BJ (cell line): Measurements from ENCODE around the gene TMEM151B. TPM values are rescaled to one million over a fixed set of nuclear protein-coding genes. Genes with fewer than 3 reads are reported as not detected.
A peak's percentile ranks its signal among the peaks of the same experiment; 100 is the strongest.

Experiments used
- CTCF ChIA-PET: fragments of 350-600 bp; formaldehyde crosslinking; extraction: SDS; loops from one replicate; lab custom pipeline; 2021; ENCODE audit warnings: antibody characterized with exemption, inconsistent platforms; lab: Yijun Ruan, JAX
- POLR2A ChIA-PET: fragments of 300-600 bp; sonication (Branson Sonifier 250); formaldehyde crosslinking; extraction: SDS; loops from one replicate; lab custom pipeline; 2021; ENCODE audit warnings: antibody characterized with exemption; lab: Charles Lee
- DNase-seq: peaks from one replicate; pipeline ENCODE4 v3.0.0-alpha.2; 2011; ENCODE audit warnings: low read depth
- H3K27me3 ChIP-seq: 2 replicates; pipeline ENCODE4 v1.6.0; 2011; ENCODE audit warnings: low read length; ENCODE audit not compliant: control insufficient read depth, insufficient read depth
- H3K36me3 ChIP-seq: 2 replicates; pipeline ENCODE4 v1.5.1; 2011; ENCODE audit warnings: low read length; ENCODE audit not compliant: control insufficient read depth, insufficient read depth
- H3K4me3 ChIP-seq: 2 replicates; pipeline ENCODE4 v1.5.1; 2011; ENCODE audit warnings: low read depth, mild to moderate bottlenecking, control low read depth, low read length
- CTCF ChIP-seq: IDR thresholded peaks from 2 replicates; pipeline ENCODE4 v1.5.1; 2011; ENCODE audit warnings: low read depth, mild to moderate bottlenecking, control low read depth, inconsistent platforms, low read length, moderate library complexity; ENCODE audit not compliant: insufficient read depth
- polyA plus RNA-seq: library from polyadenylated mRNA; depleted of rRNA; stranded (reverse); fragments of >200 nt; gene quantifications from 2 replicates; pipeline ENCODE4 v1.2.3, GENCODE V29; 2011

TMEM151B gene
- polyA plus RNA-seq, 1 experiment: not detected

DNA sequence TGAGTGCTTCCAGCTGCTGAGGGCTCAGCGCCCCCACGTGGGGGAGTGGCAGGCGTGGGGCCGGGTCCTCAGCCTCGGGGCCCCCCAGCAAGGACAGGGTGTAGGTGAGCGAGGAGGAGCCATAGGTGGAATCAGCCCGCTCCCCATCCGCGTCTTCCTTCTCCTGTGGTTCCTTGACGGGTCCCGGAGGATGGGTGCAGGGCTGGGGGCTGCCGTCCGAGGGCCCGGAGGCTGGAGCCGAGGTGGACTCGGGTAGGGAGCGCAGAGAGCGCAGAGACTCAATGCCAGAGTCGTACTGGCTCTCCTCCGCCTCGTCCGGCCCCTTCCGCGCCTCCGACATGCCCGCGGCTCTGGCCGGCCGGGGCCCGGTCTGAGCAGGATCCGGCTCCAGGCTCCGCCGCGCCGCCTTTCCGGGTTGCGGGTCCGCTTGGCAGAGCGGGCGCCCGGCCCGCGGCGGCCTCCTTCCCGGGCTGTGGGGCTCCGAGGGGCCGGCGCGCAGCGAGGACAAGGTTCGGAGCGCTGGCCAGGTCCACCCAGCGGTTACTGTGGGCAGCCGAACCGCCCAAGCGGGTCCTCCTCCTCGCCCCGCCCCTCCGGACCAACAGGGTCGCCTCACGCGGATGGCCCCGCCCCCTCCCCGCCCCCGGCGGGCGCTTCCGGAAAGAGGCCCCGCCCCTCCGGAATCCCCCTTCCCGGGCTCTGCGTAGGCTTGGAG lies 5.1 kb upstream of the TMEM151B start, which contains the start of gene NFKBIE:
TSS of gene NFKBIE (minus strand) at position 545 of the 715 bp plus-strand sequence. CDS start at position 340, 205 bp downstream.
- ChIA-PET POLR2A (no interaction called here), CTCF (interaction anchor here (0.9 to 8.7 kb wide), 3 partner anchors 28 to 92 kb away, joined by 3 to 138 read pairs (median 7); no protein-coding TSS in a partner anchor)
- Histone ChIP-seq H3K27me3 (peaks cover 19% of the 10 kb centered on the region), H3K36me3 (peaks cover 2% of the 10 kb centered on the region), H3K4me3 (peak within 1 kb of the TSS; percentile 74)
- peak; percentile 60 for DNase-seq
- peak; percentile 50 for TF ChIP-seq CTCF

DNA sequence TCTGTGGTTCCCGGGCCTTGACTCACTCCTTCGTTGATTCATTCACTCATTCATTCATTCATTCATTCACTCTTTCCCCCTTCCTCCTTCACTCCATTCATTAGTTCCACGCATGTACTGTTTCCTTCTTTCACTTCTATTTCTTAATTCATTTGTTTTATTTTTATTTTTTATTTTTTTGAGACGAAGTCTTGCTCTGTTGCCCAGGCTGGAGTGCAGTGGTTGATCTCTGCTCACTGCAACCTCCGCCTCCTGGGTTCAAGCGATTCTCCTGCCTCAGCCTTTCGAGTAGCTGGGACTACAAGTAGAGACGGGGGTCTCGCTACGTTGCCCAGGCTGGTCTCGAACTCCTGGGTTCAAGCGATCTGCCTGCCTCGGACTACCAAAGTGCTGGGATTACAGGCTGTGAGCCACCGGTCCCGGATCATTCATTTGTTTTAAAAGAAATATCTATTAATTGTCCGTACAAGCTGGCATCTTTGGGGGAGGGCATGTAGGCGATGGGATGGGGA lies 4.5 kb upstream of the TMEM151B start:
- CTCF ChIA-PET: interaction anchor here (8.7 kb wide), 1 partner anchor 70 kb away, joined by 138 read pairs; no protein-coding TSS in a partner anchor
- no peak overlapping the region; the same call in 1 of the 2 replicates for H3K4me3 ChIP-seq
- DNase-seq: no peak
- peaks cover 2% of the 10 kb centered on the region for H3K36me3 ChIP-seq
- H3K27me3 ChIP-seq: peaks cover 19% of the 10 kb centered on the region
- POLR2A ChIA-PET: no interaction called here
- TF ChIP-seq CTCF: no peak

GRCh38 chr6:44266347-44266746 lies 3.9 kb upstream of the TMEM151B start:
- POLR2A ChIA-PET: no interaction called here
- DNase-seq: no peak
- no peak for TF ChIP-seq CTCF

DNA sequence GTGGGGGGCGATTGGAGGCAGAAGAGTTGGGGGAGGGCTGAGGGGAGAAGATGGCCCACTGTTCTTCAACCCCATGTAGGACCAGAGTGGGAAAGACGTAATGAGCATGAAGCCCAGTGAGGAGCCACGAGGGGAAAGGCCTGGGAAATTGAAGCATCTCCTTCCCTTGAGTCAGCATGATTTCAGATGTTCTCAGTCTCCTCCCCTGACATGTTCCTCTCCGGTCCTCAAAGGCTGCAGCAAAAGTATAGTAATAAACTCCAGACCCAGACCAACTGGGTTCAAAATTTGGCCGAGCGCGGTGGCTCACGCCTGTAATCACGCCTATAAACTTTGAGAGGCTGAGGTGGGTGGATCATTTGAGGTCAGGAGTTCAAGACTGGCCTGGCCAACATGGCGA lies 3.0 kb upstream of the TMEM151B start:
- Histone ChIP-seq H3K27me3 (peaks cover 31% of the 10 kb centered on the region), H3K4me3 (no peak overlapping the region), H3K36me3 (no peaks in the 10 kb centered on the region)
- no peak for TF ChIP-seq CTCF
- POLR2A ChIA-PET: no interaction called here
- DNase-seq: no peak
- CTCF ChIA-PET: interaction anchor here (0.6 to 8.7 kb wide), 17 partner anchors 10 to 1568 kb away, joined by 3 to 138 read pairs (median 6); partner anchors contain the start of gene SLC35B2

More at GRCh38 chr6:44266347-44266746, 3.9 kb upstream of the TMEM151B start:
- CTCF ChIA-PET: interaction anchor here (0.6 to 8.7 kb wide), 9 partner anchors 9 to 78 kb away, joined by 3 to 138 read pairs (median 11); partner anchors contain the start of gene SLC35B2
- H3K36me3 ChIP-seq: peaks cover 2% of the 10 kb centered on the region
- peaks cover 23% of the 10 kb centered on the region for H3K27me3 ChIP-seq
- no peak overlapping the region for H3K4me3 ChIP-seq

GRCh38 chr6:44268095-44268628 lies 2.1 kb upstream of the TMEM151B start:
- DNase-seq: no peak
- no peaks in the 10 kb centered on the region for H3K36me3 ChIP-seq
- peaks cover 39% of the 10 kb centered on the region for H3K27me3 ChIP-seq
- peak; percentile 95 for TF ChIP-seq CTCF
- no peak overlapping the region for H3K4me3 ChIP-seq
- CTCF ChIA-PET: interaction anchor here (0.6 to 8.7 kb wide), 40 partner anchors 10 to 1048 kb away, joined by 3 to 138 read pairs (median 4); partner anchors contain the start of genes AARS2, SLC35B2 and SPATS1
- POLR2A ChIA-PET: no interaction called here
